A549 (cell line): ENCODE data around the gene DCUN1D4.

Experiments
- CEBPB ChIP-seq, 2 experiments: fragments of >200 bp in 1 of 2; sonication (Bioruptor Twin) in 1 of 2; formaldehyde crosslinking in 1 of 2; IDR thresholded peaks; 2 replicates each; pipeline ENCODE4 v1.6.1; 2012 to 2016
- CTCF ChIP-seq: fragments of >200 bp; sonication (Bioruptor Twin); formaldehyde crosslinking; IDR thresholded peaks from 3 replicates; pipeline ENCODE4 v1.5.1; 2016
- JUNB ChIP-seq: fragments of >200 bp; sonication (Bioruptor Twin); formaldehyde crosslinking; IDR thresholded peaks from 2 replicates; pipeline ENCODE4 v1.6.1; 2016
- MYC ChIP-seq: IDR thresholded peaks from 2 replicates; pipeline ENCODE4 v1.6.1; 2012; ENCODE audit warnings: mild to moderate bottlenecking, inconsistent platforms, low read length, improper control_type of control experiment, borderline replicate concordance
- PHF8 ChIP-seq: fragments of 200-600 bp; sonication (generic); IDR thresholded peaks from 2 replicates; pipeline ENCODE4 v1.6.1; 2016; ENCODE audit warnings: low read depth, mild to moderate bottlenecking, antibody characterized with exemption, moderate library complexity, borderline replicate concordance
- RFX5 ChIP-seq: fragments of 450-650 bp; IDR thresholded peaks from 2 replicates; pipeline ENCODE4 v1.7.1; 2014; ENCODE audit warnings: antibody characterized with exemption, mild to moderate bottlenecking, moderate library complexity
- ZC3H11A ChIP-seq: fragments of 450-650 bp; IDR thresholded peaks from 2 replicates; pipeline ENCODE4 v1.6.1; 2014; ENCODE audit warnings: antibody characterized with exemption, mild to moderate bottlenecking

- TF ChIP-seq CEBPB (IDR thresholded peaks at IDR 0.05) (no peak), CTCF (no peak), PHF8 (no peak), RFX5 (no peak), MYC (no peak), ZC3H11A (no peak), JUNB (no peak)
Measured at GRCh38 chr4:51884606-51885005, 41.7 kb downstream of the DCUN1D4 start.
